GM18909 (cell line): ENCODE data around the gene ESF1.
"Not testable (repeated sequence)": the region's sequence is repeated elsewhere in the genome, so short reads cannot be mapped to it uniquely, and the experiment has no call there.

Experiments used
- ATAC-seq: cut with Tn5 transposase; IDR thresholded peaks from one replicate; pipeline ENCODE4 v1.9.1; 2021; ENCODE audit warnings: mild to moderate bottlenecking; ENCODE audit not compliant: unreplicated experiment, poor library complexity

ESF1 gene

DNA sequence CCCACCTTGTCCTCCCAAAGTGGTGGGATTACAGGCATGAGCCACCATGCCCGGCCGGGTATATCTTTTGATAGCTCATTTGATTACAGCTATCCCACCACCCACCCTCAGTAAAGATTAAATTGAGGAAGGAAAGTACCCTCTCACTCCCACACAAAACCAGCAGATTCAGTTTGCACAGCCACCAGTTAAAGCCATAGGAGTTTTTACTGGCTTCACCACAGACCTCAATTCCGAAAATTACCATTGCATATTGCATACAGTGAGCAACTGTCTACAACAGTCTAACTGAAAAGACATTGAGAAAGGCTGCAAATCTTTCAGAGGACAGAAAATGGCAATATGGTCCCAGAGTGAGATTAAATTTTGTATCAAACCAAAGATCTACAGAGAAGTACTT, 34.9 kb downstream of the ESF1 start:
- ATAC-seq, result no peak

DNA sequence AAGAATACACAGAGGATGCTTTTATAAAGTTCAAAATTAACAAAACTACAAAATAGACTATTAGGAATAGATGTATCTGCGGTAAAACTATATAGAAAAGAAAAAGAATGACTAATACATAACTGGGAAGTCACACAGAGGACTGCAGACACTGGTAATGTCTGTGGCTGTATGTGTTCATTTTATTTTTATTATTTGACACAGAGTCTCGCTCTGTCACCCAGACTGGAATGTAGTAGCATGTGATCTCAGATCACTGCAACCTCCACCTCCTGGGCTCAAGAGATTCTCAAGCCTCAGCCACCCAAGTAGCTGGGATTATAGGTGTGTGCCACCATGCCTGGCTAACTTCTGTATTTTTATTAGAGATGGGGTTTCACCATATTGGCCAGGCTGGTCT, 38.9 kb downstream of the ESF1 start:
- ATAC-seq, result no peak

DNA sequence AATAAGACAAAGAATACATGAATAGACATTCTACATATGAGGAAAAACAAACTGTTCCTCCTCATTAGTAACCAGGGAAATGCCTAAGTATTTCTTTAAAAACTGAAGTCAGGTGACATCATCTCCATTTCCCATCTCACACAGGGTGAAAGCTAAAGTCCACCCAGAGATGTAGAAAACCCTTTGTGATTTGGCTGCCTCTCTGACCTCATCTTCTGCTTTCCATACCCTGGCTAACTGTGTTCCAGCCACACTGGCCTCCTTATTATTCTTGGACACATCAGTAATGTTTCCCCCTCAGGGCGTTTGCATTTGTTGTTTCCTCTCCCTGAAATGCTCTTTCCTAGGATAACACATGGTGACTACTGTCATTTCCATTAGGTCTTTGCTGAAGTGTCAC, 40.4 kb downstream of the ESF1 start:
- no peak for ATAC-seq

DNA sequence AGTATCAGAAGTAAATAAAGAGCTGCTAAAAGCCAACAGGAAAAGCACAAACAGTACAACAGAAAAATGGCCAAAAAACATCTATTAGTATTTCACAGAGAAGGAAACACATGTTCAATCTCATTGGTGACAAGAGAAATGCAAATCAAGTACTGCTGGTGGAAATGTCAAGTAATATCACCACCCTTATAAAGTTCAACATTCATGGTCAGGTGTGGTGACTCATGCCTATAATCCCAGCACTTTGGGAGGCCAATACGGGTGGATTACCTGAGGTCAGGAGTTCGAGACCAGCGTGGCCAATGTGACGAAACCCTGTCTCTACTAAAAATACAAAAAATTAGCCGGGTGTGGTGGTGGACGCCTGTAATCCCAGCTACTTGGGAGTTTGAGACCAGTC, 42.8 kb downstream of the ESF1 start:
- no peak for ATAC-seq

DNA sequence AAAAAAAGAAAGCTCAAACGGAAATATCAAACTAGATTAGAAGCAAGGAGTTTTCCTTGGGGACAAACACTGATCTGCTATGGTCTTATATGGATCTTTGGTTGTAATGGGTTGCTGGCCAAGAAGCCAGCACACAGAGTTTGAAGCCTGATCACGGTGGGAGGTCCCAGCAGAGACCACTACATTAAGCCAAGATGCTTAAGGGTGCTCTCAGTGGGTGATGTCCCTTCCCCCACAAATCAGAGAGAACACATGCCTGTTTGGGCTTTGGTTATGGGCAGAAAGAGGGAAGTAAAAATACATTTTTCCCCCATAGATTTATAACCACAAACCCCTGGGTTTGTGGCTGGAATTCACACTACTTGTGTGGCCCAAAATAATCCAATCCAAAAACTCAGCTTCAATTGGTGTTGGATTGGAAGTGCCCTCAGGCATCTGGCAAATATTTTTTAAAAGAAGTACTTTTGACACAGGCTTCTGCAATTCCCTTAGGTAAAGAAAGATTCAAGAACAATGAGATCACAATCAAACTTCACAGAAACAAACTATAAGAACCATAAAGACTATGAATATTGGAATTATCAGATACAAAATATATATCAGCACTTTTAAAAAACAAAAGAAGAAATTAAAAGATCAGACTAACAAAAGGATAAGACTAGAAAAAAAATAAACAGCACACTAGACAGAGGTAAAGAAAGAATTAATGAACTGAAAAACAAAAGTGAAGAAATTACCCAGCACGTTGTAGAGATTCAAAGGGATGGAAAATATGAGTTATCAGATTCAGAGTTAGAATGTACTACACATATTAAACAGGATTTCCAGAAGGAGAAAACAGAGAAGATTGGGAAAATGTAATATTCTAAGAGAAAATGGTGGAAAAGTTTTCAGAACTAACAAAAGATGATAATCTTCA, 44.7 kb downstream of the ESF1 start:
- no peak for ATAC-seq

DNA sequence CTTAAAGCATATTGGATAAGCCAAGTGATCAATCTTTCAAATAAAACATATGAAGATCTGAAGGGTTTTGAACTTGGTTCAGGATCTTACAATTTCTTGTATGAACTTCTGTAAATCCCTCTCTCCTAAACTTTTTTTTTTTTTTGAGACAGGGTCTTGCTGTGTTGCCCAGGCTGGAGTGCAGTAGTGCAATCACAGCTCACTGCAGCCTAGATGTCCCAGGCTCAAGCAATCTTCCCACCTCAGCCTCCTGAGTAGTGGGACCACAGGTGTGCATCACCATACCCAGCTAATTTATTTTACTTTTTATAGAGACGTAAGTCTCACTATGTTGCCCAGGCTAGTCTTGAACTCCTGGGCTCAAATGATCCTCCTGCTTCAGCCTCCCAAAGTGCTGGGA, 46.5 kb downstream of the ESF1 start:
- ATAC-seq, result not testable (repeated sequence)

DNA sequence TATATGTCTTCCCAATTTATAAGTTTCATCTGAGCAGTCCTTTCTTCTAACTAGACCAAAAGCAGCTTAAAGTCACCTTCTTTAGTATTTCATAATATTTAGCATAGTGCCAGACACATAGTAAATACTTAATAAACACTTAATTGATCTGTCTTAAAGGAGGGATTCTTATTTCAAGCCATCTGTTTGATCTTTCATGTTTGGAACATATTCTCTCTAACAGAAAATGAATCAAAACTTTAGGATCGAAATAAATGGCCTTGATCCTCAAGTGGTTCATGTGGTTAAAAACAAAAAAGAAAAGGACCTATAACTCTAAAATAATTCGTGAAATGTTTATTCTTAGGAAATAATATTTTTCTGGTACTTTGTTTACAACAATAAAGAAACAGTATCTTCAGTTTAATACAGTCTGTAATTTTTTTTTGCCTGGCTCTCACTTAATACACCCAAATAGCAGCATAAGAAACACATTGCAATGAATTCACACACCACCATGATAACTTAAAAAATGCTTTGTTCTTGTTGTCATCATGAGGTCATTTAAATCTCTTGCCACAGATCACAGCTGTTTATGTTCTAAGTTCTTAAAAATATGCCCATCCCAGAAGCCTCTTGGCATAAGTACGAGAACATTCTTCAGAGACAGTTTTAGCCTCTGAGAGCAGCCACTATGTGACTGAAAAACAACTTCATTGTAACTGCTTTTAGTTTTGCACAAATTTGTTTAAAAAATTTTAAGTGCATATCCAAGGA, 48.1 kb downstream of the ESF1 start:
- ATAC-seq, result no peak

DNA sequence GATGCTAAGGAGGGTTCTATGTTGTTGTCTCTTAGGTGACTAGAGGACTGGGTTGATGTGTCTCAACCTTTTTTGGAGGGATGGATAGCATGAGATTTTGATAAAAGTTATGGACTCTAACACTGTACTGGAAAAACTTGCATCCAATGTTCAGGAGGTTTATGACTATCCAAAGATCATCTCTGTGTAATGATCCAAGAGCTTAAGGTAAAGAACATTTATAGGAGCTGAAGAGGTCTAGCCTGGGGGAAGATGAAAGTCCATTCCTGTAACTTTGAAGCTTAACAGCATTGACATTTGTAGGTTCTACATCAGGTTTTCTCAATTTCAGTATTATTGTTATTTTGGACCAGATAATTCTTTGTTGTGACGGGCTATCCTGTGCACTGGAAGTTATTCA, 48.9 kb downstream of the ESF1 start:
- no peak for ATAC-seq

DNA sequence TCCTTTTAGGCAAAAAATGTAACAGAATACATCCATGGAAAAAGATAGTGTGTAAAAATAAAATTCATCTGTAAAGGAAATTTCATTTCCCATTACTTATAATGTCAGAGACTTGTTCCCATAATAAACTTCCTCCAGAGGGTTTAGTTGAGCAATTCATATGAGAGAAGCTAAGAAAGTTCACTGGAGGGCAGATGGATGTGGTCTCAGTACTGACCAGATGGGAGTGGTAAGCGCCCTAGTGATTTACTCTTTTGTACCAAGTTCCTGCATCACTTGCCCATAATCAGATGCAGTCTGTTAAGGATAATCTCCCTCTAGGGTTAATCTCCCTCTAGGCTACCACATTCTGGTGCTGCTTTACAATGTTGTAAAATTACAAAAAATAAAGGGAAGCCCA, 61.7 kb downstream of the ESF1 start:
- ATAC-seq, result no peak

DNA sequence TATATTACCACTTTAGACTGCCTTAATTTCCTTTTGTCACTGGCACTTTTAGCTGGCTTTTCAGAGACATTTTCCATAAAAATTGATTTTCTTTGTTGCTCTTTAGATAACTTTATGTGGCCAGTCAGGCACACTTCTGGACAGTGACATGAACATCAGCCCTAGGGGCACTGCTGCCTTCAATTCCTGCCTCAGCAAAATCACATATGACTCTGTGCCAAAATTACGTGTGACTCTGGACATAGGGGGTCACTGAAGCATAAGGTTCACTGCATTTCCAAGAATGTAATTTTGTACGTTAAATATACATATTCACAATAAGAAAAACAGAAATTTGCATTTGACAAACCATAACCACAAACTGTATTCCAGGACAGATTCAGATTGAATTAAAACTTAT, 66.5 kb downstream of the ESF1 start:
- peak; percentile 46 for ATAC-seq

DNA sequence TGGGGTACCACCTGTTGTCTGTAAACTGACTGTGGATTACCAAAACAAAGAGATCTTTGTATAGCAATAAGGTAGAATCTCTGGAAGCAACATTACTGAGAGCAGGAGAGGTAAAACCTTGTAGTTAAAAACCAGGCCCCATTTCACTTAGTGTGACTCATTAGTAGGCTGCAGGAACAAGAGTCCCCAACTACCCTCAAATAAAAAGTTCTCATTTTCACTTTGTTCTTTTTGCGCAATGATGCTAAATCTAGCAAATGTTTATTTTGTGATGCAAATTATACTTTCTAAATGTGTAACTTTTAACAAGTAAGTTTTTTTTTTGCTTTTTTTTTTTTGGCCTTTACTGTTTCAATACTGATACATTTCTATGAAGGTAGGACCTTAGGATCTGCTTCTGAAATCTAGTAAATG, 67.1 kb downstream of the ESF1 start:
- ATAC-seq, result peak; percentile 92

DNA sequence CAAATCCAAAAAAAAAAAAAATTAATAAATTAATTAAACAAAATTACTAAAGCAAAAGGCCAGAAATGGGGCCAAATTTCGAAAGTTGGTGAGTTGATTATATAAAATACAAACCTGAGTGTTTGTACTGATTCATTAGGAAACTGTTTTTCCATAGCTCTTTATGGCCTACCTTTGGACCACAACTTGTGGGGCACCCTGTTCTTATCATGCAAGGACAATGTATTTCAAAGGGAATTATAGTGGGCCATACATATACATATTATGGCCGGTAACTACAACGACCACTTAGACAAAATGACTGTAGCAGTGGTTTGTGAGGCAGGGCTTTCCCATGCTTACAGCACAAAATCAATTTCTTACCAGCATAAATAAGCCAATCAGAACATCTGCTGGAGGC, 69.5 kb downstream of the ESF1 start:
- ATAC-seq, result no peak

DNA sequence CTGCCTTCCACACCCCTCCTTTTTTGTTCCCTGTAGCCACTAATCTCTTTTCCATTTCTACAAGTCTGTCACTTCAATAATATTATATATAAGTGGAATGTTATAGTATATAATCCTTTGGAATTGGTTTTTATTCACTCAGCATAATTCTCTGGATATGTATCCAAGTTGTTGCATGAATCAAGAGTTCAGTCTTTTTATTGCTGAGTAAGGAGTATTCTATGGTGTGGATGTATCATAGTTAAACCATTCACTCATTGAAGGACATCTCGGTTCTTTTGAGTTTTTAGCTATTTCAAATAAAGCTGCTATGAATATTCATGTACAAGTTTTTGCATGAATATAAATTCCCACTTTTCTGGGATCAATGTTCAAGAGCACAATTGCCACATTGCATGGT, 76.5 kb downstream of the ESF1 start:
- ATAC-seq, result no peak

DNA sequence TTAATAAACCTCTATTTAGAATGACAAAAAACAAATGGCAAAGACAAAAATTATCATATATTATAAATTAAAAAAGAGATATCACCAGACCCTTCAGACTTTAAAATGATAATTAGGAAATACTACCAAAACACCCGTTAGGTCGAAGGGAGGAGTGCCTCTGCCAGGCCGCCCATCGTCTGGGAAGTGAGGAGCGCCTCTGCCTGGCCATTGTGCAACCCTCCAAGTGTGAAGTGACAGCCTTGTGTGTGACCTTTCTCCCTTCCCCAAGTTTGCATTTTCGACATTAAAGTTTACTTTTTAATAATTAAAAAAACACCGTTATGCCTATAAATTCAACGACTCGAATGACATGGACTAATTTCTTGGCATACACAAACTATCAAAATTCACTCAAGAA, 81.5 kb downstream of the ESF1 start:
- no peak for ATAC-seq

DNA sequence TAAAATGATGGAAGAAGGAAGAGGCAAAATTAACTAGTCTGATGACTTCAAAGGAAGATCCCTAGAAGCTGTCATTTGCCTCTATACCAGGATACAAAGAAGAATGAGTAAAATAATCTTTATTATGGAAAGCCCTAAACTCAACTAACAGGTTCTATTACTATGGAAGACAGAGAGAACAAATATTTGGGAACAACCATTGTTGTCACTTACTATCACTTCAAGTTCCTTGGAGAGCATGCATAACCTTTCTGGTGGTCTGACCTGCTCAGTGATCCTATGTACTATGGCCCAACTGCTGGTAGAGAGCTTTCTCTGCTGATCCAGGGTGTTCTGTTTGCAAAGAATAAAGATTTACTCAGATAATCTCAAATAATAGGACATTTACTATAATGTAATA, 83.2 kb downstream of the ESF1 start:
- no peak for ATAC-seq

DNA sequence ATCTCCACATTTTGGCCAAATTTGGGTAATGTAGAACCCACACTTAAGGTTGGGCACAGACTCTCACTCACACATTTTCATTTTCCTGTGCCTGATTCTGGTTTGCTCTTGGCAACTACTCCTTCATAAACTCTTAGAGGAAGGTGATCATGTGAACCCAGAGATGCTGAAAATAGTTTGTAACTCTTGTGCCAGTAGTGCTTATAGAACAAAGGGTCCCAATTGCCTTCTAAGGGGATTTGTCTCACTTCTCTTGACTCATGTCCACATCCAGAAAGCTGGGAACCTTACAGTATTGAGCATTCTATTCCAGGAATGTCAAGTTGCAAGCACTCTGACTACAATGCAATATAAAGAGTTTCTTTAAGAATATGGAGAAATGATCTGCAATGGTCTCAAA, 84.0 kb downstream of the ESF1 start:
- no peak for ATAC-seq

DNA sequence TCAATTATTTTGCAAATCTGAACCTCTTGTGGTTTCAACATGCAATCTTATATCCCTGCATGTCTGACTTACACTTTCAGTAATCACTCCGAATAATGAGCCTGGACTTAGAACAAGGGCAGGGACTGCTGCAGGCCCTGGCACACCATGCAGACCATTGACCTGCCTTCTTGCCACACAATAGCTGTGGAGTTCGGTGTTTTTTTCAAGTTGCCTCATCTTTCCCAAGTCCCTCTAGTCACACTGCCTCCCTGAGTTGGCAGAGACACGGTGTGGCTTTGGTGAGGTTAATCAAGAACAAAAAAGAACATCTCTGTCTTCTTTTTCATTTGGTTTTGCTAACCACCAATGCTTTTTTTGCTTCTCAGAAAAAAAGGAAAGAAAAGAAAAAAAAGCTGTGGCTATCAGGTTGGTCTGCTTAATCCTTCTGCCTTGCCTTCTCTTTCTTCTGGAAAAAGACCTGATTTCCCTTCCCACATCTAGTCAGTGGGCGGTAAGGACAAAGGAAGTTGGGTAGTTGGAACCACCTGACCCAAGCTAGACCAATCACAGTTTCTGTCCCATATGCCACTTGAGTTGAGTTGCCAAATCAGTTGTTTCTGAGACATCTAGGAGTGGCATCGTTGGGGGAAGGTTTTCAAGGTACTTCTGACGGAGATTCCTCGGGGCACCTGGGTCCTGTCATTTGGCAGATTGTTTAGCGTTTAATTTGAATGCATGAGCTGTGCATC, 90.1 kb downstream of the ESF1 start:
- ATAC-seq, result no peak

DNA sequence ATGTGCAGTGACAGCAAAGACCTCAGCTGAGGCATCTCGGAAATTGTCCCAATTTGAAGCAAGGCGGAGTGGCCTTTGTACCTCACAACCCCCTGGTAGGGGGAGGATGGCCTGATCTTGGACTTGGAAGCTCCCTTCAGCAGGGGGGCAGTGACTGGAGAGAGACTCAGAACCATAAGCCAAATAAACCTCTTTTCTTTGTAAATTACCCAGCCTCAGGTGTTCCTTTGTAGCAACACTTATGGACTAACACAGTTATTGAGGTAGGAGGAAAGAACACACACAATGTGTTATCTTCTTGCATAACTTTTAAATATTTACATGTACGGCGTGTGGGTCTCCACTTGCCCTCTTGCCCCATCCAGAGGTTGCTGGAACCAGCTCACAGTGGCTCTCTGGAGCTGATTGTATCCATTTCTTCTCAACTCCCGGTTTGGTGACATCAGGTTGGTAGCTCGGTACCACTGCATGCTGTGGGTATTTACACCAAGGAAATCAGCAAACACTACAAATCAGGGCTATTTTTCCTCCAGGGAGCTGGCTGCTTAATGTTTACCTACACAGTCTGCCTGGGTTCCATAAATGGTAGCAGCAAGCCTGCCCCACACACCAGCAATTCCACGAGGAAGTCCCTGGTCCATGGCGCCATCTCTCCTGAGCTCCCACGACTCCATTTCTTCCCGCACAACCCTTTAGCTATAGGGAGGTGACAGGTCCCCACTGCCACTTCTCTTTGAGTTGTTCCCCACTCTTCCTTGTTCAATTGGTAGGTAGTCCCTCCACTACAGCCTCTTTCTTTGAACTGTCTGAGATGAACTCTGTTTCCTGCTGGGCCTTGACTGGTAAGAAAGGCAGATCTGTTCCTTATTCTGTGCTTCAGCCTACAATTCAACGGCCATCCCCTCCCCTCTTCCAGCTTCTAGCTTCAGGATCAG, 91.7 kb downstream of the ESF1 start:
- ATAC-seq, result no peak

DNA sequence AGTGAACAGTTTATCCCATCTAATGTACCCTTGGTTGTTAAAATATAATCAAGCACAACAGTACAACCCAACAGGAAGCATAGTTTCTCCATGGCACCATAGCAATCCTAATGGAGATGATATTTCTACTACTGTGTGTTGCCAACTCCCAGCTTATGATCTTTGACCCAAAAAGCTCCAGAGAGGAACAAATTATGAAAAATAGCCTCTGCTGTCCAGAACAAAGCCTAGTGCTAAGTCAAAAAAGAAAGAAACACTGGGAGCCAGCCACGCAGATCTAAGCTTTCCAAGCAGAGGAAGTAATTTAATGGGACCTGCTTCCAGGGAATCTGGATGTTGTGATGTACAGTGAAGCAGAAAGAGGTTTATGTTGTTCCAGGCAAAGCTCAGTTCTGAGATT, 93.8 kb downstream of the ESF1 start:
- no peak for ATAC-seq

DNA sequence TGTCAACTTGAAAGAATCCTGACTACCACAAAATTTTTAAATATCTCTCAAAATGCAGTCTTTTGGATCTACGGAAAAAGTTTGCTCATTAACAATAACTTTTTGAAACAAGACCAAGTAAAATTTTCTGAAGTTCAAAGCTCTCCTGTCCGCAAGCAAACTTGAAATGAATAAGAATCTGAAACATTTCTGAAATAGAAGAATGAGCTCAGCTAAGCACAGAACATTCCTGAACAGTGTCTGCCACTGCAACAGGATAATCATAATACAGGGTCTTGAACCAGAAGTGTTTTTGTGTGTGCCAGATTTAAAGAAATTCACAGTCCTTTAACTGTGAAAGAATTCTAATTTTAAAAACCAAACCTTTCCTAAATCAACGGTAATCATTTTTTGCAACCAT, 96.9 kb downstream of the ESF1 start:
- ATAC-seq, result no peak
